Loucy (cell line): ENCODE results near the gene GIGYF1.

Experiments
- H2AFZ ChIP-seq: fragments of 200-600 bp; sonication (generic); 2 replicates; pipeline ENCODE4 v1.6.0; 2016; ENCODE audit warnings: antibody characterized with exemption, mild to moderate bottlenecking, low read length, moderate library complexity
- H3F3A ChIP-seq: fragments of 200-600 bp; 2 replicates; pipeline ENCODE4 v1.6.0; 2016; ENCODE audit warnings: antibody characterized with exemption, low read depth, mild to moderate bottlenecking
- H3K27me3 ChIP-seq: fragments of 200-600 bp; sonication (generic); 2 replicates; pipeline ENCODE4 v1.6.1; 2014; ENCODE audit warnings: low read length, mild to moderate bottlenecking; ENCODE audit not compliant: insufficient read depth, poor library complexity, severe bottlenecking
- H3K36me3 ChIP-seq: fragments of 200-600 bp; sonication (generic); 2 replicates; pipeline ENCODE4 v1.6.1; 2016; ENCODE audit warnings: low read length; ENCODE audit not compliant: insufficient read depth
- H3K4me1 ChIP-seq: fragments of 200-600 bp; sonication (generic); 2 replicates; pipeline ENCODE4 v1.5.1; 2014; ENCODE audit warnings: low read length, mild to moderate bottlenecking; ENCODE audit not compliant: insufficient read depth, poor library complexity, severe bottlenecking
- H3K4me2 ChIP-seq: fragments of 200-600 bp; sonication (generic); 2 replicates; pipeline ENCODE4 v1.6.0; 2014; ENCODE audit warnings: antibody characterized with exemption, low read length, low read depth, mild to moderate bottlenecking; ENCODE audit not compliant: poor library complexity, severe bottlenecking
- H3K4me3 ChIP-seq: fragments of 200-600 bp; sonication (generic); 2 replicates; pipeline ENCODE4 v1.5.1; 2014; ENCODE audit warnings: low read length, mild to moderate bottlenecking, mixed read lengths; ENCODE audit not compliant: poor library complexity, severe bottlenecking
- H3K79me2 ChIP-seq: fragments of 200-600 bp; sonication (generic); 2 replicates; pipeline ENCODE4 v1.6.1; 2014; ENCODE audit warnings: low read length; ENCODE audit not compliant: insufficient read depth
- H3K9ac ChIP-seq: fragments of 200-600 bp; sonication (generic); 2 replicates; pipeline ENCODE4 v1.6.0; 2014; ENCODE audit warnings: mild to moderate bottlenecking, low read depth, low read length, moderate library complexity; ENCODE audit not compliant: poor library complexity, severe bottlenecking
- H3K9me2 ChIP-seq: fragments of 200-600 bp; sonication (generic); replicated peaks from 2 replicates; pipeline ENCODE4 v1.6.1; 2016; ENCODE audit warnings: low read depth, low read length, mixed read lengths
- H3K9me3 ChIP-seq: fragments of 200-600 bp; sonication (generic); 2 replicates; pipeline ENCODE4 v1.6.1; 2014; ENCODE audit warnings: mild to moderate bottlenecking, antibody characterized with exemption, low read length, low read depth; ENCODE audit not compliant: insufficient read depth
- H4K20me1 ChIP-seq: fragments of 200-600 bp; sonication (generic); 2 replicates; pipeline ENCODE4 v1.6.0; 2014; ENCODE audit warnings: antibody characterized with exemption, low read length, mild to moderate bottlenecking; ENCODE audit not compliant: insufficient read depth, poor library complexity, severe bottlenecking
- EZH2phosphoT487 ChIP-seq: fragments of 200-600 bp; IDR thresholded peaks from 2 replicates; pipeline ENCODE4 v1.6.1; 2018; ENCODE audit warnings: antibody characterized with exemption, mild to moderate bottlenecking, moderate library complexity, borderline replicate concordance
- TF ChIP-seq, protein P1 (sequence below): fragments of 200-600 bp; sonication (generic); conservative IDR thresholded peaks from 2 replicates; pipeline ENCODE4 v1.5.1; 2014; ENCODE audit warnings: mild to moderate bottlenecking, antibody characterized with exemption, low read length

Gene GIGYF1

DNA sequence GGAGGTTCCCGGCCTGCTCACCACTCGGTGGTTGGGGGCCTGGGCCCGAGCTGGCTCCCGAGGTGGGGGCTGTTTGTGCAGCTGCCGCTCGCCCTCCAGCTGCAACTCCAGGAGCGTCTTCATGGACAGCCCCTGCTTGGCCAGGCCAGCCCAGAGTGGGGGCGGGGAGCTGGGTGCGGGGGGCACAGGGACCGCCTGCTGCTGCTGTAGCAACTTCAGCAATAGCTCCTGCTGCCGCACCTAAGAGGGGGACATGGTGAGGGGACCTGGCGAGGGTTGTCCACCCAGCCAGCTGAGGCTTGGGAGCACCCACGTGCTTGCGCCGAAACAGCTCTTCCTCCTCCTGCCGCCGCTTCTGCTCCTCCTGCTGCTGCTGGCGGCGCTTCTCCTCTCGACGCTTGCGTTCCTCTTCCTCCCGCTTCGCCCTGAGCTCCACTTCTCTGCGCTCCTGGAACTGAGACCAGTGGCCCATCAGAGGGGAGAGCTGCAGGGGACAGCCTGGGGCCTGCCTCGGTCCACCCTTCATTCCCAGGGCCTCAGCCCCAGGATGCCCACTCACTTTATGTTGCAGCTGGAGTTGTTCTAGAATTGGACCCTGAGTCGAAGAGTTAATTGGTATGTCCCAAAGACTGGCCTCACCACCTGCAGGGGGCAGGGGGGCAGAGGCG lies 10.9 kb downstream of the GIGYF1 start:
- Histone ChIP-seq H3F3A (no peaks in the 10 kb centered on the region; the same call in 1 of the 2 replicates), H3K9ac (no peak overlapping the region), H3K79me2 (peaks cover 5% of the 10 kb centered on the region; the same call in 1 of the 2 replicates), H3K36me3 (peaks cover 92% of the 10 kb centered on the region; the same call in 1 of the 2 replicates), H3K27me3 (no peaks in the 10 kb centered on the region), H3K4me2 (no peak overlapping the region), H3K4me1 (no peaks in the 10 kb centered on the region), H4K20me1 (peaks cover 34% of the 10 kb centered on the region), H3K4me3 (no peak overlapping the region), H3K9me2 (no peaks in the 10 kb centered on the region), H2AFZ (no peak overlapping the region), H3K9me3 (no peaks in the 10 kb centered on the region)
- TF ChIP-seq, protein P1, sequence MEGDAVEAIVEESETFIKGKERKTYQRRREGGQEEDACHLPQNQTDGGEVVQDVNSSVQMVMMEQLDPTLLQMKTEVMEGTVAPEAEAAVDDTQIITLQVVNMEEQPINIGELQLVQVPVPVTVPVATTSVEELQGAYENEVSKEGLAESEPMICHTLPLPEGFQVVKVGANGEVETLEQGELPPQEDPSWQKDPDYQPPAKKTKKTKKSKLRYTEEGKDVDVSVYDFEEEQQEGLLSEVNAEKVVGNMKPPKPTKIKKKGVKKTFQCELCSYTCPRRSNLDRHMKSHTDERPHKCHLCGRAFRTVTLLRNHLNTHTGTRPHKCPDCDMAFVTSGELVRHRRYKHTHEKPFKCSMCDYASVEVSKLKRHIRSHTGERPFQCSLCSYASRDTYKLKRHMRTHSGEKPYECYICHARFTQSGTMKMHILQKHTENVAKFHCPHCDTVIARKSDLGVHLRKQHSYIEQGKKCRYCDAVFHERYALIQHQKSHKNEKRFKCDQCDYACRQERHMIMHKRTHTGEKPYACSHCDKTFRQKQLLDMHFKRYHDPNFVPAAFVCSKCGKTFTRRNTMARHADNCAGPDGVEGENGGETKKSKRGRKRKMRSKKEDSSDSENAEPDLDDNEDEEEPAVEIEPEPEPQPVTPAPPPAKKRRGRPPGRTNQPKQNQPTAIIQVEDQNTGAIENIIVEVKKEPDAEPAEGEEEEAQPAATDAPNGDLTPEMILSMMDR = no peak
- TF ChIP-seq EZH2phosphoT487 = no peak

DNA sequence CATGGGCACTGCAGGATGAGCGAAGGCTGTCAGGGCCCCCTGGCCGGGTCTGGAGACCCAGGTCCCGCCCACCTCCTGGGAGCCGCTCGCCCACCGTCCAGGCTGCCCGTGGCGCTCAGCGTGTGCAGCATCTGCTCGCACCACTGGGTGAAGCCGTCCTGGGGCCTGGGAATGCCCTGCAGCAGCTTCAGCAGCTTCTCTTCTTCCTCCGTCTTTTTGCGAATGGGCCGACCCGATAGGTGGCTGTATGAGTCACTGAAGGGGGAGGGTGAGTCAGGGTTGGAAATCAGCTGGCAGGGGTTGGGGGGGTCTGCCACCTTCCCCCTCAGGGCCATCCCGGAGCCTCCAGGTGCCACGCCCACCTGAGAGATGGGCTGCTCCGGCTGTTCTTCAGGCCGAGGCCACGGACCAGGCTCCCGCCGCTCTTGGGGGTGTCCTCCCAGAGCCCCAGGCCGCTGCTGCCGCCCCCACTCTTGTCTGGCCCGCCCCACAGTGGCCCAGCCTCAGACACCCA lies 11.8 kb downstream of the GIGYF1 start:
- peaks cover 93% of the 10 kb centered on the region; the same call in 1 of the 2 replicates for H3K36me3 ChIP-seq
- H3K9me3 ChIP-seq = no peaks in the 10 kb centered on the region
- peaks cover 2% of the 10 kb centered on the region; the same call in 1 of the 2 replicates for H3K79me2 ChIP-seq
- no peak overlapping the region for H3K4me3 ChIP-seq
- H4K20me1 ChIP-seq = peaks cover 33% of the 10 kb centered on the region
- no peak overlapping the region for H3K9ac ChIP-seq
- H3K4me1 ChIP-seq = no peaks in the 10 kb centered on the region
- H3F3A ChIP-seq = no peaks in the 10 kb centered on the region; the same call in 1 of the 2 replicates
- no peaks in the 10 kb centered on the region for H3K27me3 ChIP-seq
- no peak overlapping the region for H2AFZ ChIP-seq
- no peak for TF ChIP-seq EZH2phosphoT487
- TF ChIP-seq, protein P1 = no peak
- no peak overlapping the region for H3K4me2 ChIP-seq
- H3K9me2 ChIP-seq = no peaks in the 10 kb centered on the region

DNA sequence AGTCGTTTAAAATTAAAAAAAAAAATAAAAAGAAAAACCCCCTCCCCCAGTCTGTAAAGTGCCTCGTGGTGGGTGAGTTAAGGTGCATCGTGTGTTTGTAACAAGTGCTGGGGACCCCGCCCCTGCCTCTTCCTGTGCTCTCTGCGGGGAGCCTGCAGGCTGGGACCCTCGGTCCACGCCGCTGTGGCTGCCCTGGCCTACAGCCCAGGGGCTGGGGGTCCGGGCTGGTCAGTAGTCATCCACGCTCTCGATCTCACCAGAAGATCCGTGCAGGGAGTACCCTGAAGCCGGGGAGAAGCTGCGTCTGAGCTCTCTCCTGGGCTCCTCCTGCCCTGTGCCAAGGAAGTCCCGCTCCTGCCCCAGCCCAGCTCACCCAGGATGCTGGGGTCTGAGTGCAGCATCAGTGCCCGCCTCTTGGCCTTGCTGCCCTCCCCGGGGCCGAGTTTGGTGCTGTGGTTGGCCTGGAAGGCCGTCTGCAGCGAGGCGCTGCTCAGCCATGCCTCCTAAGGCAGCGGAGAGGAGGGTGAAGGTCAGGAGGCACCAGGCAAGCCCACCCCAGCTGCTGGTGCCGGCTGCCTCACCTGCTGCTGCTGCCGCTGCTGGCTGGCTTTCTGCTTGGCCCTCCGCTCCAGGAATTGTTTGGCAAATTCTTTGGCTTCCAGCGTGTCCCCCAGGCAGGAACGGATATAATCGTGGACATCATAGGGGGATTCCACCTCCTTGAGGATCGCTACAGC lies 12.4 kb downstream of the GIGYF1 start:
- no peak overlapping the region for H2AFZ ChIP-seq
- no peak overlapping the region for H3K4me2 ChIP-seq
- H4K20me1 ChIP-seq = peaks cover 38% of the 10 kb centered on the region
- no peak overlapping the region for H3K9ac ChIP-seq
- no peaks in the 10 kb centered on the region; the same call in 1 of the 2 replicates for H3F3A ChIP-seq
- peaks cover 1% of the 10 kb centered on the region for H3K4me1 ChIP-seq
- TF ChIP-seq EZH2phosphoT487 = no peak
- TF ChIP-seq, protein P1 = no peak
- no peaks in the 10 kb centered on the region for H3K27me3 ChIP-seq
- H3K79me2 ChIP-seq = peaks cover 8% of the 10 kb centered on the region; the same call in 1 of the 2 replicates
- H3K9me3 ChIP-seq = no peaks in the 10 kb centered on the region
- no peak overlapping the region for H3K4me3 ChIP-seq
- peaks cover 93% of the 10 kb centered on the region; the same call in 1 of the 2 replicates for H3K36me3 ChIP-seq
- H3K9me2 ChIP-seq = no peaks in the 10 kb centered on the region
